CD4-positive, alpha-beta memory T cell (primary cell): ENCODE measurements around the gene CLIC5. TPM values are rescaled to one million over a fixed set of nuclear protein-coding genes. Genes with fewer than 3 reads are reported as not detected.
A peak's percentile ranks its signal among the peaks of the same experiment; 100 is the strongest.

ENCODE experiments used
- CTCF ChIA-PET: fragments of 350-600 bp; sonication (Branson Sonifier 250); formaldehyde crosslinking; loops from one replicate; lab custom pipeline; 2021; ENCODE audit warnings: inconsistent platforms; ENCODE audit not compliant: partially characterized antibody; lab: Charles Lee
- POLR2A ChIA-PET: fragments of 350-600 bp; sonication (Branson Sonifier 250); formaldehyde crosslinking; loops from one replicate; lab custom pipeline; 2021; ENCODE audit not compliant: partially characterized antibody; lab: Charles Lee
- DNase-seq, 5 donors: peaks; one replicate each; pipeline versions ENCODE4 v3.0.0 to v3.0.0-alpha.2; 2020 to 2022; ENCODE audit warnings: mixed read lengths in 1 of 5
- H3K27ac ChIP-seq: one replicate; pipeline ENCODE4 v1.7.0; 2013; ENCODE audit warnings: low read depth, low read length
- H3K27me3 ChIP-seq: 2 replicates; pipeline ENCODE4 v1.7.0; 2013; ENCODE audit warnings: mild to moderate bottlenecking, low read length, moderate library complexity; ENCODE audit not compliant: insufficient read depth
- H3K36me3 ChIP-seq: 2 replicates; pipeline ENCODE4 v1.7.0; 2013; ENCODE audit warnings: mild to moderate bottlenecking, low read length, moderate library complexity; ENCODE audit not compliant: insufficient read depth
- H3K4me1 ChIP-seq: 2 replicates; pipeline ENCODE4 v1.7.0; 2013; ENCODE audit warnings: mild to moderate bottlenecking, low read length, moderate library complexity; ENCODE audit not compliant: insufficient read depth
- H3K4me3 ChIP-seq, 2 donors: one replicate each; pipeline ENCODE4 v1.7.0; 2013; ENCODE audit warnings: low read length in 2 of 2, mild to moderate bottlenecking in 1 of 2
- H3K9me3 ChIP-seq, 2 donors: one replicate each; pipeline ENCODE4 v1.7.0; 2013; ENCODE audit warnings: low read length in 2 of 2, control low read depth in 1 of 2; ENCODE audit not compliant: control insufficient read depth in 1 of 2
- H3K27ac Mint-ChIP-seq, 7 donors: one replicate each; pipeline ENCODE4 v1.8.0; 2020 to 2021; ENCODE audit warnings: mixed read lengths in 7 of 7, mild to moderate bottlenecking in 6 of 7, inconsistent platforms in 3 of 7, moderate library complexity in 3 of 7
- H3K27me3 Mint-ChIP-seq, 2 donors: one replicate each; pipeline ENCODE4 v1.8.0; 2020 to 2021; ENCODE audit warnings: mixed read lengths in 2 of 2
- H3K36me3 Mint-ChIP-seq, 2 donors: one replicate each; pipeline ENCODE4 v1.8.0; 2020 to 2021; ENCODE audit warnings: mixed read lengths in 2 of 2, inconsistent platforms in 1 of 2, mild to moderate bottlenecking in 1 of 2
- H3K4me1 Mint-ChIP-seq, 4 donors: one replicate each; pipeline ENCODE4 v1.8.0; 2020 to 2021; ENCODE audit warnings: mixed read lengths in 4 of 4, mild to moderate bottlenecking in 1 of 4
- H3K4me3 Mint-ChIP-seq, 8 donors: one replicate each; pipeline ENCODE4 v1.8.0; 2020 to 2021; ENCODE audit warnings: mixed read lengths in 8 of 8, mild to moderate bottlenecking in 7 of 8, moderate library complexity in 6 of 8, inconsistent platforms in 3 of 8
- H3K9me3 Mint-ChIP-seq, 8 donors: one replicate each; pipeline ENCODE4 v1.8.0; 2020 to 2021; ENCODE audit warnings: mixed read lengths in 8 of 8, mild to moderate bottlenecking in 5 of 8, inconsistent platforms in 3 of 8, moderate library complexity in 1 of 8
- intact Hi-C: fragments of 100-400 bp; cut with micrococcal nuclease; formaldehyde crosslinking; loops from one replicate; pipeline ENCODE4 v1.15.1; 2023
- polyA plus RNA-seq, 2 donors: library from polyadenylated mRNA; unstranded; fragments of 300-500 nt; fragmentation: Illumina TruSeq; gene quantifications; one replicate each; pipeline ENCODE4 v1.2.3, GENCODE V29; 2021
- total RNA-seq, 2 experiments: library from RNA; stranded (reverse); gene quantifications; one replicate each; pipeline ENCODE4 v1.2.3, GENCODE V29; 2021

CLIC5 gene
- total and polyA plus RNA-seq, 4 experiments from 2014 or later: 3.4 to 18.4 (median 12.4) TPM

- intact Hi-C loops: no loop called here
- ChIA-PET POLR2A (no interaction called here), CTCF (no interaction called here)
- Histone ChIP-seq H3K4me3 (no peak overlapping the region), H3K4me1 (peaks cover 12% of the 10 kb centered on the region), H3K27ac (no peak overlapping the region), H3K9me3 (no peaks in the 10 kb centered on the region), H3K36me3 (no peaks in the 10 kb centered on the region), H3K27me3 (no peaks in the 10 kb centered on the region)
- DNase-seq: no peak
- Mint-ChIP-seq H3K27me3 (no peaks in the 10 kb centered on the region), H3K9me3 (peaks cover 0 to 18% (median 5%) of the 10 kb centered on the region in 8 donors), H3K36me3 (peaks cover 4 to 23% of the 10 kb centered on the region in 2 donors), H3K4me1 (peaks cover 10 to 20% (median 15%) of the 10 kb centered on the region in 4 donors), H3K27ac (no peak overlapping the region), H3K4me3 (no peak overlapping the region)
Measured at GRCh38 chr6:45966797-45967196, 48.9 kb downstream of the CLIC5 start.

- H3K36me3 Mint-ChIP-seq: peaks cover 4 to 23% of the 10 kb centered on the region in 2 donors
- no peaks in the 10 kb centered on the region for H3K9me3 ChIP-seq
- peaks cover 0 to 18% (median 5%) of the 10 kb centered on the region in 8 donors for H3K9me3 Mint-ChIP-seq
- CTCF ChIA-PET: interaction anchor here (1.5 kb wide), 1 partner anchor 25 kb away, joined by 4 read pairs; no protein-coding TSS in a partner anchor
- no peak overlapping the region for H3K27ac Mint-ChIP-seq
- no peaks in the 10 kb centered on the region for H3K27me3 Mint-ChIP-seq
- H3K27me3 ChIP-seq: no peaks in the 10 kb centered on the region
- no peak overlapping the region for H3K27ac ChIP-seq
- H3K4me1 Mint-ChIP-seq: peaks cover 9 to 16% (median 14%) of the 10 kb centered on the region in 4 donors
- H3K4me1 ChIP-seq: peaks cover 11% of the 10 kb centered on the region
- no peaks in the 10 kb centered on the region for H3K36me3 ChIP-seq
- H3K4me3 Mint-ChIP-seq: no peak overlapping the region
- intact Hi-C loops: no loop called here
- POLR2A ChIA-PET: no interaction called here
- DNase-seq: no peak
- H3K4me3 ChIP-seq: no peak overlapping the region
Measured at GRCh38 chr6:45966340-45966739, 49.3 kb downstream of the CLIC5 start.

GRCh38 chr6:45965792-45966191 lies 49.9 kb downstream of the CLIC5 start:
- no peak overlapping the region for H3K4me3 Mint-ChIP-seq
- no peaks in the 10 kb centered on the region for H3K9me3 ChIP-seq
- intact Hi-C loops: no loop called here
- CTCF ChIA-PET: interaction anchor here (1.5 kb wide), 1 partner anchor 25 kb away, joined by 4 read pairs; no protein-coding TSS in a partner anchor
- H3K27ac ChIP-seq: no peak overlapping the region
- no peaks in the 10 kb centered on the region for H3K27me3 ChIP-seq
- no peak overlapping the region for H3K4me3 ChIP-seq
- H3K9me3 Mint-ChIP-seq: peaks cover 0 to 18% (median 5%) of the 10 kb centered on the region in 8 donors
- peaks cover 4 to 23% of the 10 kb centered on the region in 2 donors for H3K36me3 Mint-ChIP-seq
- peaks cover 6% of the 10 kb centered on the region for H3K4me1 ChIP-seq
- H3K27ac Mint-ChIP-seq: no peak overlapping the region
- H3K4me1 Mint-ChIP-seq: peaks cover 8 to 11% (median 10%) of the 10 kb centered on the region in 4 donors
- no peaks in the 10 kb centered on the region for H3K36me3 ChIP-seq
- POLR2A ChIA-PET: interaction anchor here (1.5 kb wide), 1 partner anchor 46 kb away, joined by 3 read pairs; no protein-coding TSS in a partner anchor
- H3K27me3 Mint-ChIP-seq: no peaks in the 10 kb centered on the region
- no peak for DNase-seq

GRCh38 chr6:45965007-45965406 lies 50.7 kb downstream of the CLIC5 start:
- peaks cover 2 to 6% (median 3%) of the 10 kb centered on the region in 4 donors for H3K4me1 Mint-ChIP-seq
- ChIA-PET POLR2A (interaction anchor here (1.5 kb wide), 1 partner anchor 47 kb away, joined by 3 read pairs; no protein-coding TSS in a partner anchor), CTCF (interaction anchor here (1.5 to 1.7 kb wide), 2 partner anchors 26 to 126 kb away, joined by 4 to 5 read pairs; no protein-coding TSS in a partner anchor)
- intact Hi-C loops: no loop called here
- H3K27ac ChIP-seq: no peak overlapping the region
- H3K36me3 Mint-ChIP-seq: peaks cover 4 to 23% of the 10 kb centered on the region in 2 donors
- no peaks in the 10 kb centered on the region for H3K9me3 ChIP-seq
- no peaks in the 10 kb centered on the region for H3K36me3 ChIP-seq
- H3K27me3 Mint-ChIP-seq: no peaks in the 10 kb centered on the region
- no peak for DNase-seq
- H3K9me3 Mint-ChIP-seq: peaks cover 0 to 18% (median 5%) of the 10 kb centered on the region in 8 donors
- no peak overlapping the region for H3K4me3 ChIP-seq
- no peak overlapping the region for H3K27ac Mint-ChIP-seq
- no peak overlapping the region for H3K4me3 Mint-ChIP-seq
- H3K27me3 ChIP-seq: no peaks in the 10 kb centered on the region
- H3K4me1 ChIP-seq: no peaks in the 10 kb centered on the region

- DNase-seq: no peak
- H3K4me3 ChIP-seq: no peak overlapping the region
- no peaks in the 10 kb centered on the region for H3K4me1 ChIP-seq
- Mint-ChIP-seq H3K36me3 (peaks cover 4 to 23% of the 10 kb centered on the region in 2 donors), H3K27ac (no peak overlapping the region), H3K27me3 (no peaks in the 10 kb centered on the region), H3K9me3 (peaks cover 0 to 18% (median 5%) of the 10 kb centered on the region in 8 donors), H3K4me1 (peaks cover 0 to 3% (median 3%) of the 10 kb centered on the region in 4 donors), H3K4me3 (no peak overlapping the region)
- no peak overlapping the region for H3K27ac ChIP-seq
- H3K9me3 ChIP-seq: no peaks in the 10 kb centered on the region
- ChIA-PET CTCF (interaction anchor here (1.7 kb wide), 1 partner anchor 126 kb away, joined by 5 read pairs; no protein-coding TSS in a partner anchor), POLR2A (interaction anchor here (1.5 kb wide), 1 partner anchor 47 kb away, joined by 3 read pairs; no protein-coding TSS in a partner anchor)
- intact Hi-C loops: no loop called here
- H3K27me3 ChIP-seq: no peaks in the 10 kb centered on the region
- no peaks in the 10 kb centered on the region for H3K36me3 ChIP-seq
Measured at GRCh38 chr6:45964300-45964699, 51.4 kb downstream of the CLIC5 start.

- H3K4me1 ChIP-seq: no peaks in the 10 kb centered on the region
- no peak overlapping the region for H3K4me3 Mint-ChIP-seq
- ChIA-PET CTCF (interaction anchor here (0.8 to 1.7 kb wide), 3 partner anchors 8 to 127 kb away, joined by 3 to 5 read pairs (median 4); no protein-coding TSS in a partner anchor), POLR2A (no interaction called here)
- no peaks in the 10 kb centered on the region for H3K27me3 ChIP-seq
- no peaks in the 10 kb centered on the region for H3K27me3 Mint-ChIP-seq
- no peak for DNase-seq
- intact Hi-C loops: no loop called here
- H3K9me3 ChIP-seq: no peaks in the 10 kb centered on the region
- H3K4me1 Mint-ChIP-seq: peaks cover 0 to 3% (median 3%) of the 10 kb centered on the region in 4 donors
- peaks cover 0 to 18% (median 5%) of the 10 kb centered on the region in 8 donors for H3K9me3 Mint-ChIP-seq
- H3K27ac ChIP-seq: no peak overlapping the region
- H3K4me3 ChIP-seq: no peak overlapping the region
- H3K27ac Mint-ChIP-seq: no peak overlapping the region
- no peaks in the 10 kb centered on the region for H3K36me3 ChIP-seq
- H3K36me3 Mint-ChIP-seq: peaks cover 4 to 23% of the 10 kb centered on the region in 2 donors
Measured at GRCh38 chr6:45963896-45964295, 51.8 kb downstream of the CLIC5 start.

GRCh38 chr6:45961125-45961524 lies 54.5 kb downstream of the CLIC5 start:
- intact Hi-C loops: no loop called here
- H3K9me3 Mint-ChIP-seq: peaks cover 0 to 11% (median 5%) of the 10 kb centered on the region in 8 donors
- no peak overlapping the region for H3K27ac ChIP-seq
- H3K36me3 ChIP-seq: no peaks in the 10 kb centered on the region
- peak overlapping the region in 1 of 7 donors; percentile 31 for H3K27ac Mint-ChIP-seq
- H3K4me3 Mint-ChIP-seq: no peak overlapping the region
- no peaks in the 10 kb centered on the region for H3K27me3 ChIP-seq
- H3K27me3 Mint-ChIP-seq: no peaks in the 10 kb centered on the region
- H3K4me1 ChIP-seq: no peaks in the 10 kb centered on the region
- DNase-seq: no peak
- no peak overlapping the region for H3K4me3 ChIP-seq
- no peaks in the 10 kb centered on the region for H3K9me3 ChIP-seq
- peaks cover 2 to 14% of the 10 kb centered on the region in 2 donors for H3K36me3 Mint-ChIP-seq
- ChIA-PET CTCF (interaction anchor here (1.0 kb wide), 1 partner anchor 30 kb away, joined by 4 read pairs; no protein-coding TSS in a partner anchor), POLR2A (no interaction called here)
- H3K4me1 Mint-ChIP-seq: peaks cover 0 to 5% (median 3%) of the 10 kb centered on the region in 4 donors
